ENCODE results near the gene SLC25A22. TPM values are rescaled to one million over a fixed set of nuclear protein-coding genes. Genes with fewer than 3 reads are reported as not detected.

Gene SLC25A22
- total and polyA plus RNA-seq, 9 of the 15 experiments (the other 6 are each of a cell fraction or from before 2014, with no cell fraction given): 0.41 to 55.4 (median 11.4) TPM

- intact Hi-C loops (cut with micrococcal nuclease) (no loop called here), in situ Hi-C loops (cut with MboI) (no loop called here)
- H3K27me3 ChIP-seq (ENCODE audit: control insufficient read depth in 2 of 2, insufficient read depth in 2 of 2, low read length in 2 of 2): no peaks in the 10 kb centered on the region
- peaks cover 6% of the 10 kb centered on the region for H3K9me1 ChIP-seq (ENCODE audit: control insufficient read depth, insufficient read depth, low read length)
- peak overlapping the region in 1 of 2 experiments; percentile 82; a peak in 2 of 4 replicates for H3K9ac ChIP-seq (ENCODE audit: insufficient read depth in 1 of 2, low read depth in 2 of 2, low read length in 2 of 2)
- no peak overlapping the region for H3K4me3 ChIP-seq
- peak overlapping the region; percentile 40; the same call in 1 of the 3 replicates for H3K27ac ChIP-seq (ENCODE audit: extremely low read depth, low read depth, low read length)
- no peaks in the 10 kb centered on the region for H3K9me3 ChIP-seq (replicated peaks; ENCODE audit: control insufficient read depth, insufficient read depth, low read depth, low read length)
- CTCF ChIA-PET (ENCODE audit: low intra/inter-chr PET ratio): no interaction called here
- peaks cover 97% of the 10 kb centered on the region for H3K36me3 ChIP-seq (ENCODE audit: control insufficient read depth, insufficient read depth, low read length)
- H4K20me1 ChIP-seq (replicated peaks; ENCODE audit: control insufficient read depth, insufficient read depth, low read length): peaks cover 36% of the 10 kb centered on the region
- H3K4me2 ChIP-seq (ENCODE audit: insufficient read depth, low read length): no peak overlapping the region
- ATAC-seq: peak; percentile 11
- peak; percentile 6 for FAIRE-seq
- WGBS (ENCODE audit: insufficient coverage, low coverage, missing lambda C conversion rate): 70% methylated on average over 10 of the region's 10 CpGs
- peaks cover 8 to 35% of the 10 kb centered on the region in 2 experiments; a peak in 4 of 5 replicates for H3K4me1 ChIP-seq (replicated peaks in 1 of 2; ENCODE audit: control insufficient read depth in 2 of 2, insufficient read depth in 2 of 2, low read length in 2 of 2)
- peaks cover 6% of the 10 kb centered on the region; the same call in 2 of the 3 replicates for H3K79me2 ChIP-seq (ENCODE audit: control insufficient read depth, insufficient read depth, low read length)
- no peak overlapping the region for H2AFZ ChIP-seq (ENCODE audit: low read depth, low read length)
- peak in 3 of 4 experiments; percentile 34 to 40 (median 36) for DNase-seq (ENCODE audit: extremely low read depth in 1 of 4, low spot score in 3 of 4)
- BruUV-seq (replicated peaks): no TSS peak
- POLR2A ChIA-PET: interaction anchor here (0.6 to 10.4 kb wide), 9 partner anchors 8 to 214 kb away, joined by 3 to 88 read pairs (median 6); partner anchors contain the start of genes DEAF1, TALDO1 and TMEM80
- TF ChIP-seq TFAP4 (CRISPR knock-in tag; IDR thresholded peaks at IDR 0.05; ENCODE audit: borderline replicate concordance): peak; percentile 63
- TF ChIP-seq FOXA3 (CRISPR knock-in tag; conservative IDR thresholded peaks at IDR 0.05 in 1 of 2, IDR thresholded peaks at IDR 0.05 in 1 of 2): no peak
- TF ChIP-seq POLR2A (conservative IDR thresholded peaks at IDR 0.05): peak; percentile 24
- no peak for TF ChIP-seq NBN (IDR thresholded peaks at IDR 0.05; ENCODE audit: low read depth)
- TF ChIP-seq NR2C2 (CRISPR knock-in tag; IDR thresholded peaks at IDR 0.05): 0 out of 2 replicates have a peak, but pooled peaks have one; percentile 39
- TF ChIP-seq NR2C2 (tag; IDR thresholded peaks at IDR 0.05): no peak
- no peak for TF ChIP-seq CBFA2T2 (conservative IDR thresholded peaks at IDR 0.05)
- TF ChIP-seq SUPT5H (IDR thresholded peaks at IDR 0.05): peak; percentile 47
- peak; percentile 18; the same call in 1 of the 2 replicates for TF ChIP-seq USF1 (CRISPR knock-in tag; IDR thresholded peaks at IDR 0.05)
- TF ChIP-seq ARID1B (IDR thresholded peaks at IDR 0.05): no peak
- no peak for TF ChIP-seq HDAC6 (IDR thresholded peaks at IDR 0.05; ENCODE audit: low read depth, low read length)
- TF ChIP-seq MAX (CRISPR knock-in tag; IDR thresholded peaks at IDR 0.05): peak; percentile 73
- no peak for TF ChIP-seq ILK (tag; IDR thresholded peaks at IDR 0.05; ENCODE audit: borderline replicate concordance, low read depth)
- no peak for TF ChIP-seq CXXC5 (CRISPR knock-in tag; IDR thresholded peaks at IDR 0.05)
- peak; percentile 63 for TF ChIP-seq POLR2G (IDR thresholded peaks at IDR 0.05; ENCODE audit: low read depth, low read length)
- TF ChIP-seq ZBTB17 (CRISPR knock-in tag; IDR thresholded peaks at IDR 0.05): 0 out of 2 replicates have a peak, but pooled peaks have one; percentile 40
- no peak for TF ChIP-seq ZBTB1 (CRISPR knock-in tag; IDR thresholded peaks at IDR 0.05; ENCODE audit: borderline replicate concordance, low read depth)
- TF ChIP-seq HBP1 (CRISPR knock-in tag; IDR thresholded peaks at IDR 0.05): 0 out of 2 replicates have a peak, but pooled peaks have one; percentile 46
- 0 out of 2 replicates have a peak, but pooled peaks have one; percentile 14 for TF ChIP-seq CTBP1 (IDR thresholded peaks at IDR 0.05; ENCODE audit: borderline replicate concordance)
These were observed 35.5 kb downstream of the SLC25A22 start for GRCh38 chr11:762421-763072.

Measured in K562 (cell line).